HUES6 (cell line): ENCODE data around the gene TMEM72.

Source experiments
- H3K27ac ChIP-seq: 2 replicates; pipeline ENCODE4 v1.7.0; 2013; ENCODE audit warnings: low read depth, mild to moderate bottlenecking, low read length, inconsistent platforms
- H3K27me3 ChIP-seq: 2 replicates; pipeline ENCODE4 v1.6.1; 2013; ENCODE audit warnings: low read length; ENCODE audit not compliant: control insufficient read depth, insufficient read depth
- H3K36me3 ChIP-seq: 2 replicates; pipeline ENCODE4 v1.6.1; 2013; ENCODE audit warnings: low read length; ENCODE audit not compliant: control insufficient read depth, insufficient read depth
- H3K4me1 ChIP-seq: 2 replicates; pipeline ENCODE4 v1.6.1; 2013; ENCODE audit warnings: low read length; ENCODE audit not compliant: control insufficient read depth, insufficient read depth
- H3K4me3 ChIP-seq: 2 replicates; pipeline ENCODE4 v1.5.1; 2013; ENCODE audit warnings: low read depth, low read length
- H3K9ac ChIP-seq: one replicate; pipeline ENCODE4 v1.6.1; 2013; ENCODE audit warnings: mild to moderate bottlenecking, low read length
- H3K9me3 ChIP-seq: 2 replicates; pipeline ENCODE4 v1.6.1; 2013; ENCODE audit warnings: low read depth, low read length; ENCODE audit not compliant: control insufficient read depth, insufficient read depth

TMEM72 gene

GRCh38 chr10:44965104-44965503 lies 54.0 kb downstream of the TMEM72 start:
- Histone ChIP-seq H3K27ac (no peak overlapping the region; the same call in 1 of the 2 replicates), H3K27me3 (peaks cover 4% of the 10 kb centered on the region), H3K9me3 (no peaks in the 10 kb centered on the region), H3K4me1 (peaks cover 66% of the 10 kb centered on the region), H3K36me3 (0 out of 2 replicates have a peak, but pooled peaks cover 4% of the 10 kb centered on the region), H3K4me3 (no peak overlapping the region), H3K9ac (no peak overlapping the region)

GRCh38 chr10:44965651-44966097 lies 54.5 kb downstream of the TMEM72 start:
- H3K9me3 ChIP-seq, result no peaks in the 10 kb centered on the region
- H3K27me3 ChIP-seq, result no peaks in the 10 kb centered on the region
- H3K36me3 ChIP-seq, result peaks cover 5% of the 10 kb centered on the region
- no peak overlapping the region for H3K9ac ChIP-seq
- H3K4me1 ChIP-seq, result peaks cover 60% of the 10 kb centered on the region
- H3K27ac ChIP-seq, result no peak overlapping the region
- H3K4me3 ChIP-seq, result no peak overlapping the region

DNA sequence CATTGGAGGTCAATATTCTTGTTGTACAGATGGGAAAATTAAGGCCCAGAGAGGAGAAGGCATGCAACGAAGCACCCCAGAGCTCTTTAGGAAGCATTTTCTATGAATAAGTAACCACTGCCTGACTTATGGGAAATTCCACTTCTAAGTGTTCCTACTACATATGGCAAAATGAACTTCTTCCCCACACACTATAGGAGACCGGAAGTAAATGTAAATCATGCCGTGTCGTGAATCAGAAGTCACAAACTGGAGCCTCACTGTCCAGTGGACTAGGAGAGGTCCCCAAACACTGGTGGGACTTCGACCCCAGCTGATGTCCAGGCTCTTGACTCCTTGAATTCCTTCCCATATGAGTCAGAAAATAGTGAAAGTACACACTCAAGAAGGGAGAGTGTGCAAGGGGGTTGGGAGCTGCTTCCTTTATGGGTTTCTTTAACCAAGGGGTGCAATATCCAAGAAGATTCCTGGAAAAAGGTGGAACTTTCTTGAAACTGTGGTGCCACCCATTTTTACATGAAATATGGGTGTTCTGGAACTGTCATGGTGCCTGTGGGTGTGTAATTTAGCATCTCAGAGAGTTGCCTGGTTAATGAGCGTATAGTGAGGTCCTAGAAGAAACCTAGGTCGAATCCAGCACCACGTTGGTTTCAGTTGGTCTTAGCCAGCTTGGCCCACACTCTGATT lies 55.1 kb downstream of the TMEM72 start:
- Histone ChIP-seq H3K27ac (no peak overlapping the region), H3K4me3 (no peak overlapping the region), H3K9me3 (no peaks in the 10 kb centered on the region), H3K9ac (no peak overlapping the region), H3K36me3 (peaks cover 9% of the 10 kb centered on the region), H3K4me1 (peaks cover 55% of the 10 kb centered on the region), H3K27me3 (no peaks in the 10 kb centered on the region)

DNA sequence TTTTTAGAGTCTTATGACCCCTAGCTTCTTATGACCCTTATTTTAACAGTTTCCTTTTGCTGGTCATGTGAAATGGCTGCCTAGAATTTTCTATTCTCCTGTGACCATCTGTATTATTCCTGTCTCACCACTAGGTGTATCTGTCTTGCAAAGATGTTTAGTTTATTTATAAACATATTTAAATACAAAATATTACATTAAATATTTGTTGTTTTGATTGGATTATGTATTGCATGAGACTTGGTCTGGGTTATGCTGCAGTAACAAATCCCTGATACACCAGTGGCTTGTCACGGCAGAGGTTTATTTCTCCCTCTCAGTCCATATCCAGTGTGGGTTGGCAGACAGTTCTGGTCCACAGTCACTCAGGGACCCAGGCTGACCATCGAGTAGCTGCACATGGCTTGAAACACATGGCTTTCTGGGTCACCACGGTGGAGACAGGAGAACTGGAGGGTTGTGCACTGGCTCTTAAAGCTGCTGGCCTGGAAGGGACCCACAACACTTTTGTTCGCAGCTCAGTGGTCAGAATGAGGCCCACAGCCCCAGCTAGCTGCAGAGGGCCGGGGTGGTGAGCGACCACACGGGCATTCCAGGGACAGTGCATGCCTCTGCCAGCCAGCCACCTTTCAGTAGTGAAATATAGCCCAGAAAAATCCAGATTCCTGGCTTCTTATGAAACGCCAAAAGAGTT lies 55.8 kb downstream of the TMEM72 start:
- H3K27ac ChIP-seq, result no peak overlapping the region
- peaks cover 9% of the 10 kb centered on the region for H3K36me3 ChIP-seq
- no peak overlapping the region for H3K9ac ChIP-seq
- no peaks in the 10 kb centered on the region for H3K27me3 ChIP-seq
- H3K4me3 ChIP-seq, result no peak overlapping the region
- peaks cover 53% of the 10 kb centered on the region for H3K4me1 ChIP-seq
- no peaks in the 10 kb centered on the region for H3K9me3 ChIP-seq

DNA sequence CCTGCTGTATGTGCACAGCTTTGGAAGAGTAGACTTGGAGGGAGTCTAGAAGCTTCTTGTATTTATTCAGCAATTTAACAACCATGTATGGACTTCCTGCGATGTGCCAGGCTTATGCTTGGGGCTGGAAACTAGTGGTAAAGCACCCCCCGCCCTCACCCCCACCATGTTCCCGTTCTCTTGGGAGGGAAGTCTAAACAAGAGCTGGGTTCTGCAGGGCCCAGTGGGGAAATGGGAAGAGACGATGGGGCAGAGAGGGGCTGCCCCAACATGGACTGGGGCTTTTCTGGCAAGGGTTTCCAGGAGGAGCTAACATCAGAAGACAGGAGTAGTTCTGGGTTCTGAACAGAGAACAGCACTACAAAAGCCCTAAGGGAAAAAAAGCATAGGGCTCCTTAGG lies 56.5 kb downstream of the TMEM72 start:
- H3K9ac ChIP-seq, result no peak overlapping the region
- peaks cover 9% of the 10 kb centered on the region for H3K36me3 ChIP-seq
- H3K27ac ChIP-seq, result no peak overlapping the region

DNA sequence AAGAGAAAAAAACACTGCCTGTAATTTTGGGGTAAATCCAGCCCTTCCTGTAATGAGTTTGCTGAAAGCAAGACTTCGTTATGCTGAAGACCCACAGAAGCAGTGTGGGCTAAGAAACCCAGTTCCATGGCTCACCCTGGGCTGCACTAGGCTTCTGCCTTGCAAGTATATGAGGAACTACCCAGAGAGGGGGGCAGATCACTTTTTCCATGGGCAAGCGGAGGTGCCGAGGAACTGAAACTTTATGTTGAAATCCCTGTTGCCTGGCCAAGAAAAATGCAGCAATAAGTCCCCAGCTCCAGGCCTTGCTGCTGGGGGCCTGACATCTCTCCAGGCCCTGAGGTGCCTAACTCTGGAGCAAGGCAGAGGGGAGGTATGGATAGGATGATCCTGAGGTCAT lies 57.0 kb downstream of the TMEM72 start:
- no peak overlapping the region for H3K27ac ChIP-seq
- H3K36me3 ChIP-seq, result peaks cover 9% of the 10 kb centered on the region
- peaks cover 50% of the 10 kb centered on the region for H3K4me1 ChIP-seq
- no peak overlapping the region for H3K4me3 ChIP-seq
- H3K27me3 ChIP-seq, result no peaks in the 10 kb centered on the region
- no peak overlapping the region for H3K9ac ChIP-seq
- H3K9me3 ChIP-seq, result no peaks in the 10 kb centered on the region

More for the DNA sequence above, 56.5 kb downstream of the TMEM72 start:
- Histone ChIP-seq H3K4me3 (no peak overlapping the region), H3K27me3 (no peaks in the 10 kb centered on the region), H3K9me3 (no peaks in the 10 kb centered on the region), H3K4me1 (peaks cover 50% of the 10 kb centered on the region)

- no peak overlapping the region for H3K27ac ChIP-seq
- H3K4me3 ChIP-seq, result no peak overlapping the region
- no peak overlapping the region for H3K9ac ChIP-seq
These were observed 57.6 kb downstream of the TMEM72 start for GRCh38 chr10:44968500-44969400.

GRCh38 chr10:44969854-44970253 lies 58.7 kb downstream of the TMEM72 start:
- peaks cover 9% of the 10 kb centered on the region for H3K36me3 ChIP-seq
- H3K9me3 ChIP-seq, result no peaks in the 10 kb centered on the region
- H3K4me1 ChIP-seq, result peaks cover 50% of the 10 kb centered on the region
- H3K9ac ChIP-seq, result no peak overlapping the region
- no peak overlapping the region for H3K4me3 ChIP-seq
- H3K27ac ChIP-seq, result no peak overlapping the region
- no peaks in the 10 kb centered on the region for H3K27me3 ChIP-seq

More at GRCh38 chr10:44968500-44969400, 57.6 kb downstream of the TMEM72 start:
- no peaks in the 10 kb centered on the region for H3K27me3 ChIP-seq
- H3K36me3 ChIP-seq, result peaks cover 9% of the 10 kb centered on the region
- no peaks in the 10 kb centered on the region for H3K9me3 ChIP-seq
- peaks cover 50% of the 10 kb centered on the region for H3K4me1 ChIP-seq

- H3K4me3 ChIP-seq, result no peak overlapping the region
- no peaks in the 10 kb centered on the region for H3K27me3 ChIP-seq
- no peaks in the 10 kb centered on the region for H3K9me3 ChIP-seq
- no peak overlapping the region for H3K27ac ChIP-seq
- no peak overlapping the region for H3K9ac ChIP-seq
- H3K36me3 ChIP-seq, result peaks cover 9% of the 10 kb centered on the region
- peaks cover 44% of the 10 kb centered on the region for H3K4me1 ChIP-seq
These were observed 59.8 kb downstream of the TMEM72 start for GRCh38 chr10:44970812-44971395.

DNA sequence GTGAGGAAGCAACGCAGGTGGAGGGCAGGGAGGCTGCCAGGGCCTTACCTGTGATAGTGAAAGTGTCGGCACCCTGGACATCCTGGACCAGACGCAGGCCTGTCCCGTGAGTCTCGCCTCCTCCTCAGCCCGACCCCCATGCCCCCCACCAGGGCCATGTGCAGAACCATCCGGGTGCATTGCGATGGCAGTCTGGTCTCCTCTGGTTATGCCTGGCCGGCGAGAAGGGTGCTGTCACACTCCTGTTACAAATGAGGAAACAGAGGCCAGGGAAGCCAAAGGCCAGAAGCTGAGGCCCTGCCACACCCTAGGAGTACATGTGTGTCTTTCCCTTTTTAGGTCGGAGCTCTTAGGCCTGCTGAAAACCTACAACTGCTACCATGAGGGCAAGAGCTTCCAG lies 60.3 kb downstream of the TMEM72 start:
- H3K4me1 ChIP-seq, result peaks cover 44% of the 10 kb centered on the region
- H3K27me3 ChIP-seq, result no peaks in the 10 kb centered on the region
- H3K27ac ChIP-seq, result no peak overlapping the region
- no peak overlapping the region for H3K4me3 ChIP-seq
- H3K9me3 ChIP-seq, result no peaks in the 10 kb centered on the region
- H3K9ac ChIP-seq, result no peak overlapping the region
- H3K36me3 ChIP-seq, result peaks cover 9% of the 10 kb centered on the region
